ENCODE data around the gene NAPSA. TPM values are rescaled to one million over a fixed set of nuclear protein-coding genes. Genes with fewer than 3 reads are reported as not detected.

NAPSA gene
- total and polyA plus RNA-seq, 12 donors: 0.22 to 1.1 (median 0.41) TPM; not detected in 8

GRCh38 chr19:50387868-50388245 lies 22.4 kb upstream of the NAPSA start:
- H3K36me3 ChIP-seq: peaks cover 0 to 25% (median 0%) of the 10 kb centered on the region in 9 donors
- TF ChIP-seq CTCF (IDR thresholded peaks at IDR 0.05): no peak
- H3K27ac ChIP-seq: peak overlapping the region in 1 of 10 donors; percentile 87
- peaks cover 4 to 35% (median 12%) of the 10 kb centered on the region in 9 donors for H3K4me1 ChIP-seq
- WGBS, 2 donors: 92 to 93% methylated on average over 8 of the region's 8 CpGs
- DNase-seq (no peak), ATAC-seq (no peak)
- no peaks in the 10 kb centered on the region for H3K27me3 ChIP-seq
- peak overlapping the region in 1 of 10 donors; percentile 17 for H3K4me3 ChIP-seq
- no peaks in the 10 kb centered on the region for H3K9me3 ChIP-seq
- intact Hi-C loops (cut with DNase I): no loop called here

DNA sequence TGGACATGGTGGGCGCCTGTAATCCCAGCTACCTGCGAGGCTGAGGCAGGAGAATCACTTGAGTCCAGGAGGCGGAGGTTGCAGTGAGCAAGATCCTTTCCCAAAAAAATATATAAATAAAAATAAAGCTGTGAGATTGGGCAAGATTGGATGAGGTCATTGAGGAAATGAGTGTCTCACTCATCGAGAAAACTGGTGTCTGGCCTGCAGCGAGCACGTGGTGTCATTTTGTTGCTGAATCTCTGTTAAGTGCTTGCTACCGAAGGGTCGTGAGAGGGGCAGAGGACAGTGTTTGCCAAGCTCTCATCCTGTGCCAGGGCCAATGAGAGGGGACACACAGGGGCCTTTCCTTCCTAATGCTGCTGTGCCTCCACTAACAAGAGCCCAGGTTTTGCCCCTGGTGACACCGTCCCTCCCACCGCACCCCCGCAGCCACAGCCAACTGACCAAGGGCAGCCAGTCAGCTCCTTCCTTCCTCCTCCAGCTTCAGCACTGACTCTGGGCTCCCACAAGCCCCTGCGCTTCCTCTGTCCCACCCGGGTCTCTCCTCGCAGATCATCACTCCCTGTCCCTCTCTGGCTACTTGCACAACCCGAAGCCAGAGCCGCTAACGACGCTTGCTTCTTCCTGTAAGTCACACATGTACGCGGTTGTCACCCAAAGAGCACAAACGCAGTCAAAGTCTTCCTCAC lies 21.9 kb upstream of the NAPSA start:
- intact Hi-C loops (cut with DNase I): no loop called here
- peak overlapping the region in 1 of 10 donors; percentile 87 for H3K27ac ChIP-seq
- WGBS, 2 donors: 84% methylated on average over 21 of the region's 21 CpGs
- ATAC-seq (no peak), DNase-seq (no peak)
- no peaks in the 10 kb centered on the region for H3K27me3 ChIP-seq
- no peak for TF ChIP-seq CTCF (IDR thresholded peaks at IDR 0.05)
- no peaks in the 10 kb centered on the region for H3K9me3 ChIP-seq
- peaks cover 4 to 35% (median 12%) of the 10 kb centered on the region in 9 donors for H3K4me1 ChIP-seq
- peak overlapping the region in 1 of 10 donors; percentile 17 for H3K4me3 ChIP-seq
- H3K36me3 ChIP-seq: peaks cover 0 to 26% (median 3%) of the 10 kb centered on the region in 9 donors

DNA sequence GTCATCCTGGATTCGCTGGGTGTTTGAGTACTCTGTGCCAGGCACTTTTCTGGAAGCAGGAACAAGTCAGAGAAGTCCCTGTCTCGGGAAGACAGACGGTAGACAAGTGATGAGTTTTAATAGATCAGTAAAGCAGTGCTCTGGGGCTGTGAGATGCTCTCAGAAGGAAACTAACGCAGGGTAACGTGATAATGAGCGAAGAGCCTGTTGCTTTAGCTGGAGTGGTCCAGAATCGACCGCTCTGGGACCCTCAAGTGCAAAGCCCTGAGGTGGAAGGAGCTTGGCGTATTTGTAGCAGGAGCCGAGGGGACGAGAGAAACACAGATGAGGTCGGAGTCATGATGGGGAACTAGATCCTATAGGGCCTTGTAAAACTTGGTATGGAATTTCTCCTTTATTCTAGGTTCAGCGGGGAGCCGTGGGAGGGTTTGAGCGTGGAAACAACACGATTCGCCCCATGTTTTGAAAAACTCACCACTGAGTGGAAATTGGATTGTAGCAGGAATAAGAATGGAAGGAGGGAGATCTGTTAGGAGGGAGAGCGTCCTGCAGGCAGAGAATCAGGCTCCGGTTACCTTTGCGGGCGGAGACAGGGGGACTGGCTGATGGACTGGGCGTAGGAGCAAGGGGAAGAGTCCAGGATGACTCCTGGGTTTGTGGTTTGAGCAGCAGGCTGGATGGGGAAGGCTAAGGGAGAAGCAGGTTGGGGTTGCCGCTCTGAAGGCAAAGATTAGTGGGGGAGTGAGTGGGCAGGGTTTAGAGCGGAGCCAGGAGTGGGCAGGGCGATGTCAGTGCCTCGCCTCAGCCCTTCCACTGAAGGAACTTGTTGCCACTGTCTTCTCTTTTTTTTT lies 19.5 kb upstream of the NAPSA start:
- peaks cover 0 to 41% (median 22%) of the 10 kb centered on the region in 9 donors for H3K36me3 ChIP-seq
- peaks cover 8 to 35% (median 25%) of the 10 kb centered on the region in 9 donors for H3K4me1 ChIP-seq
- no peak for TF ChIP-seq CTCF (IDR thresholded peaks at IDR 0.05)
- H3K27me3 ChIP-seq: no peaks in the 10 kb centered on the region
- peak overlapping the region; percentile 41 to 65 (median 58) for H3K4me3 ChIP-seq
- DNase-seq (no peak), ATAC-seq (no peak)
- intact Hi-C loops (cut with DNase I): loop anchor here in 1 of 10 donors (1.0 kb wide), 1 partner anchor 16 kb away; no protein-coding TSS in a partner anchor
- H3K27ac ChIP-seq: peak overlapping the region in 9 of 10 donors; percentile 67 to 87 (median 79)
- WGBS, 2 donors: 14 to 15% methylated on average over 26 of the region's 26 CpGs
- H3K9me3 ChIP-seq: no peaks in the 10 kb centered on the region
